Upper lobe of left lung (tissue), 6 donors: Measurements from ENCODE around the gene KCNJ5. TPM values are rescaled to one million over a fixed set of nuclear protein-coding genes. Genes with fewer than 3 reads are reported as not detected.

Source experiments
- ATAC-seq, 2 donors: fragments of 200-7000 bp; cut with Tn5 transposase; one replicate each; pipeline ENCODE4 v1.9.1; 2022; ENCODE audit warnings: mild to moderate bottlenecking in 2 of 2, moderate library complexity in 2 of 2; ENCODE audit not compliant: low FRiP score in 2 of 2
- DNase-seq, 2 donors: peaks; one replicate each; pipeline ENCODE4 v3.0.0-alpha.2; 2019 to 2020
- H3K27ac ChIP-seq, 4 donors: fragments of 200-600 bp; sonication (generic); one replicate each; pipeline ENCODE4 v1.5.1; 2016 to 2019
- H3K27me3 ChIP-seq, 4 donors: fragments of 200-600 bp; sonication (generic); one replicate each; pipeline ENCODE4 v1.5.1; 2017 to 2019
- H3K36me3 ChIP-seq, 4 donors: fragments of 200-600 bp; sonication (generic); one replicate each; pipeline ENCODE4 v1.5.1; 2016 to 2019
- H3K4me1 ChIP-seq, 4 donors: fragments of 200-600 bp; sonication (generic); one replicate each; pipeline ENCODE4 v1.5.1; 2018 to 2019
- H3K4me3 ChIP-seq, 4 donors: fragments of 200-600 bp; sonication (generic); one replicate each; pipeline ENCODE4 v1.5.1; 2017 to 2019; ENCODE audit warnings: mild to moderate bottlenecking in 2 of 4, moderate library complexity in 1 of 4
- H3K9me3 ChIP-seq, 4 donors: fragments of 200-600 bp; sonication (generic); one replicate each; pipeline ENCODE4 v1.5.1; 2018 to 2019
- EP300 ChIP-seq, 4 donors: sonication (generic); formaldehyde crosslinking; IDR thresholded peaks; one replicate each; pipeline ENCODE4 v1.5.1; 2017; ENCODE audit warnings: antibody characterized with exemption in 4 of 4, control low read depth in 2 of 4
- POLR2A ChIP-seq, 4 donors: fragments of 450-650 bp; IDR thresholded peaks; one replicate each; pipeline ENCODE4 v1.5.1; 2016 to 2017; ENCODE audit warnings: antibody characterized with exemption in 4 of 4, mild to moderate bottlenecking in 2 of 4
- POLR2AphosphoS5 ChIP-seq, 2 donors: sonication (generic); formaldehyde crosslinking; IDR thresholded peaks; one replicate each; pipeline ENCODE4 v1.5.1; 2017; ENCODE audit warnings: antibody characterized with exemption in 2 of 2
- WGBS, 2 donors: methylation state at CpG; one replicate each; pipeline ENCODE4 v1.1.5; 2017 to 2018; 5-methylcytosine and 5-hydroxymethylcytosine counted together
- total RNA-seq, 6 donors: library from RNA; depleted of rRNA in 4 of 6; stranded (reverse); fragments of >200 nt in 4 of 6; gene quantifications; one replicate each; pipeline versions ENCODE4 v1.1.0 to v1.2.1, GENCODE V29; 2016 to 2021
- TF ChIP-seq, protein P1 (sequence below), 6 experiments: fragments of 450-650 bp in 4 of 6; fragments of 200-600 bp in 2 of 6; sonication (generic) in 2 of 6; IDR thresholded peaks; one replicate each; pipeline ENCODE4 v1.5.1; 2016 to 2019; ENCODE audit warnings: antibody characterized with exemption in 6 of 6
- donor health status: DM: no; HTN: no; CAD: no; lungs with moderate emphysema.
- donor health status: DM: no; HTN: yes; CAD: no; lungs with severe emphysema.

Gene KCNJ5
- total RNA-seq, 6 donors from 2014 or later: 1.5 to 7.5 (median 4.9) TPM

DNA sequence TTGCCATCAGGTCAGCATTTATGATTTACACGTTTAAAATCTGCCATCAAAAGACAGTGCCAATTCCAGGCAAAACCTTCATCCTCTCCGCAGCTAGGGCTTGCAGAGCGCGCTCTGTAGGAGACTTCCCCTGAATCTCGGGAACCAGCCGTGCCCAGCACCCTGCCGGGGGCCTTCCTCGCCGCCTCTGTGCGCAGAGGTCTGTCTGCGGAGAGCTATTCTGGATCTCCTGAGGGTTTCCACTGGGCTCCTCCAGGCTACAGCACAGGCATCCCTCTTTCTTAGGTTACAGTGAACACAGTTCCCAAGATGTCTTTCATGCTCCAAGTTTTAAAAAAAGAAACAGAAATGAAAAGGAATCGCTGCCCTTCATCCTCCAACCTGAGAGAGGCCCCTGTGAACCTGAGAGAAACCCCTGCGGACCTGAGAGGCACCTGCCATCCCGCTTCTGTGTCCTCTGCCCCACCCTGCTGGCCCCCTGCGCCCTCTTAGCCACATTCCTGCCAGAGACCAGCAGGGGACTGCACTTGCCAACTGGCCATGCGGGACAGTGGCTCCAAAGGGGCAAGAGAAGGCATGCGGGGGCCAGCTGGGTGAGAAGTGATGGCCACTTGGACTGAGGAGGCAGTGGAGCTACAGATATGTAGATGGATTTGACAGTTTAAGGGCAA lies 35.4 kb downstream of the KCNJ5 start:
- ATAC-seq (no peak), DNase-seq (no peak)
- Histone ChIP-seq H3K27me3 (no peaks in the 10 kb centered on the region), H3K36me3 (no peaks in the 10 kb centered on the region), H3K9me3 (no peaks in the 10 kb centered on the region), H3K4me3 (no peak overlapping the region), H3K27ac (no peak overlapping the region), H3K4me1 (no peaks in the 10 kb centered on the region)
- WGBS, 2 donors: 81 to 87% methylated on average over 13 to 17 of the region's 17 CpGs
- no peak for TF ChIP-seq POLR2AphosphoS5 (IDR thresholded peaks at IDR 0.05)
- TF ChIP-seq, protein P1, sequence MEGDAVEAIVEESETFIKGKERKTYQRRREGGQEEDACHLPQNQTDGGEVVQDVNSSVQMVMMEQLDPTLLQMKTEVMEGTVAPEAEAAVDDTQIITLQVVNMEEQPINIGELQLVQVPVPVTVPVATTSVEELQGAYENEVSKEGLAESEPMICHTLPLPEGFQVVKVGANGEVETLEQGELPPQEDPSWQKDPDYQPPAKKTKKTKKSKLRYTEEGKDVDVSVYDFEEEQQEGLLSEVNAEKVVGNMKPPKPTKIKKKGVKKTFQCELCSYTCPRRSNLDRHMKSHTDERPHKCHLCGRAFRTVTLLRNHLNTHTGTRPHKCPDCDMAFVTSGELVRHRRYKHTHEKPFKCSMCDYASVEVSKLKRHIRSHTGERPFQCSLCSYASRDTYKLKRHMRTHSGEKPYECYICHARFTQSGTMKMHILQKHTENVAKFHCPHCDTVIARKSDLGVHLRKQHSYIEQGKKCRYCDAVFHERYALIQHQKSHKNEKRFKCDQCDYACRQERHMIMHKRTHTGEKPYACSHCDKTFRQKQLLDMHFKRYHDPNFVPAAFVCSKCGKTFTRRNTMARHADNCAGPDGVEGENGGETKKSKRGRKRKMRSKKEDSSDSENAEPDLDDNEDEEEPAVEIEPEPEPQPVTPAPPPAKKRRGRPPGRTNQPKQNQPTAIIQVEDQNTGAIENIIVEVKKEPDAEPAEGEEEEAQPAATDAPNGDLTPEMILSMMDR (IDR thresholded peaks at IDR 0.05): no peak
- TF ChIP-seq POLR2A (IDR thresholded peaks at IDR 0.05): no peak
- TF ChIP-seq EP300 (IDR thresholded peaks at IDR 0.05): no peak

DNA sequence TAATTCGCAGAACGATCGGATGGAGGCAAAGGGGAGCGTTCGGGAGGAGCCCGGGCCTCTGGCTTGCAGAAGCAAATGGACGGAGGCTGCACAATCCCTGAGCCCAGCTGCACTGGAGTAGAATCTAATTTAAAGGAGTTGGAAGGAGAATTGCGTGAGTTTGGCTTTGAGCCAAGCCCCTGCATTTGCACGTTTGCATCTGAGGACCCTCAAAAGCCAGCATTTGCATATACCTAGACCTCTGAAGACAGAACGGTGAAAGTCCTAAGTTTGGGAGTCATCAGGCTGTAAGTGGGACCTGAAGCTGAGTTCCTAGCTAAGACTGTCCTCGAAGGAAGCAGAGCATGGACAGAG lies 35.9 kb downstream of the KCNJ5 start:
- no peak for ATAC-seq
- WGBS, 2 donors: 76 to 83% methylated on average over 11 of the region's 11 CpGs
- no peaks in the 10 kb centered on the region for H3K9me3 ChIP-seq
- no peak for DNase-seq
- no peaks in the 10 kb centered on the region for H3K36me3 ChIP-seq
- no peak overlapping the region for H3K27ac ChIP-seq
- no peak overlapping the region for H3K4me3 ChIP-seq
- TF ChIP-seq POLR2AphosphoS5 (IDR thresholded peaks at IDR 0.05) (no peak), EP300 (IDR thresholded peaks at IDR 0.05) (no peak), POLR2A (IDR thresholded peaks at IDR 0.05) (no peak)
- TF ChIP-seq, protein P1 (IDR thresholded peaks at IDR 0.05): no peak
- no peaks in the 10 kb centered on the region for H3K27me3 ChIP-seq
- H3K4me1 ChIP-seq: no peaks in the 10 kb centered on the region

DNA sequence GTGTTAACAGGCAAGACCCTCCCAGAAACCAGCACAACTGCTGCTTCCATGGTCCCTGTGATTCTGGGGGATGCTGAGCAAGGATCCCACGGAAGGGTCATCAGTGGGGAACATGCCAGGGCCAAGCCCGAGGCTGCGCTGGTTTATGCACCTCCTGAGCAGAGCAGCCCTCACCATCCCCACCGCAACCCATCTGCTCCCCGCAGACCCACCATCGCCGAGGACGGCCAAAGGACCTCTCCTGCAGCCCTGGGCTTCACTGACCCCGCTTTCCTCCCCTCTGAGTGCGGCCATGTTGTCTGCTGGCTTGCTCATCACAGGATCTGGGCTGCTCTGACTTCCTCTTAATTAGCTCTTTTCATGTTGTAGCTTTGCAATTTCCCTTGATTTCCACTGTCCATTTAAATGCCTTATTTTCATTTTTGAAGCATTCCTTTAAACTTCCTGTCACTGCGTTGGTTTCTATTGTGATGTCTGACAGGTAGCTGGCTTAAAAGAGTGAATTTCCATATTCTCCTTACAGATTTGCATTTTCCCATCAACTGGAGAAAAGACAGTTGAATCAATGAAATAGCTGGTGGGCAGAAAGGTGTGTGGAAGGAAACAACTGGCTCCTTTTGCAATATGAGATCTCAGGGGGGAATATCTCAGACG lies 36.7 kb downstream of the KCNJ5 start:
- TF ChIP-seq, protein P1 (IDR thresholded peaks at IDR 0.05): no peak
- TF ChIP-seq EP300 (IDR thresholded peaks at IDR 0.05): no peak
- no peak for TF ChIP-seq POLR2AphosphoS5 (IDR thresholded peaks at IDR 0.05)
- TF ChIP-seq POLR2A (IDR thresholded peaks at IDR 0.05): no peak
- ATAC-seq: no peak
- Histone ChIP-seq H3K27ac (no peak overlapping the region), H3K36me3 (no peaks in the 10 kb centered on the region), H3K9me3 (no peaks in the 10 kb centered on the region), H3K4me3 (no peak overlapping the region), H3K27me3 (no peaks in the 10 kb centered on the region), H3K4me1 (no peaks in the 10 kb centered on the region)
- no peak for DNase-seq
- 72 to 82% methylated on average over 7 to 12 of the region's 12 CpGs for WGBS, 2 donors

DNA sequence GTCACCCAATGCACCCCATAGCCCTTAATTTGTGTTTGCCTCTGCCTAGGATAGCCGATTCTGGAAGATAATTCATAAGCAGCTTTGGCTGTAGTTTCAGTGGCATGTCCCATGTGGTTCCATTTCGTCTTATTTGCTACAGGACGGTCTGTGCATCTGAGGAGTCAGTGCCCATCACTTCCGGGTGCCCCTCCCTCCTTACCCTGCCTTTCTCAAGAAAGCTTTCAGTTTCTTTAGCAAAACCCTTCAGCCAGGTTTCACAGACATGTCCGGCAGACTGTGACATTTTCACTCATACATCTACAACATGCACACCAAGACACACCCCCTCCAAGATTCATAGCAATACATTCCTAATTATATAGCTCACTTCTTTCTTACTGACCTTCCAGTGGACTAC lies 37.2 kb downstream of the KCNJ5 start:
- Histone ChIP-seq H3K9me3 (no peaks in the 10 kb centered on the region), H3K4me1 (no peaks in the 10 kb centered on the region), H3K36me3 (no peaks in the 10 kb centered on the region), H3K4me3 (no peak overlapping the region), H3K27me3 (no peaks in the 10 kb centered on the region), H3K27ac (no peak overlapping the region)
- WGBS, 2 donors: 45 to 53% methylated on average over 5 of the region's 5 CpGs
- ATAC-seq (no peak), DNase-seq (no peak)
- TF ChIP-seq, protein P1 (IDR thresholded peaks at IDR 0.05): no peak
- no peak for TF ChIP-seq POLR2AphosphoS5 (IDR thresholded peaks at IDR 0.05)
- no peak for TF ChIP-seq POLR2A (IDR thresholded peaks at IDR 0.05)
- TF ChIP-seq EP300 (IDR thresholded peaks at IDR 0.05): no peak

DNA sequence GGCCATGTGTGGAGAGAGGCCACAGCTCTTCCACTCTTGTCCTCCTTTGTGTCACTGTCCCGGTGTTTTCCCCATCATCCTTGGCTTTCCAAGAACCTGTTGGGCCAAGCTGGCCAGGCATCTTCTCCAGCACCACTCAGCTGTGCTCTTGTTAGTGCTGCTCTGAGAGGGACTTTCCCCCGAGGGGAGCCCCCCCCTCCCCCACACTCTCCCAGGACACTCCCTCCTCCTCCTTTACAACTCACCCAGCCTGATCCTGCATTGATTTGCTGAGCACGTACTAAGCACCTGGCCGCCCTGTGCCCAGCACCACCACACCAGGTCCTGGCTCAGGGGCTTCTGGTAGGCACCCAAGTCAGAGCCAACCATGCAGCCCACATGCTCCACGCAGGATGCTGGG lies 38.3 kb downstream of the KCNJ5 start:
- TF ChIP-seq EP300 (IDR thresholded peaks at IDR 0.05) (no peak), POLR2AphosphoS5 (IDR thresholded peaks at IDR 0.05) (no peak), POLR2A (IDR thresholded peaks at IDR 0.05) (no peak)
- TF ChIP-seq, protein P1 (IDR thresholded peaks at IDR 0.05): no peak
- Histone ChIP-seq H3K27me3 (no peaks in the 10 kb centered on the region), H3K27ac (no peak overlapping the region), H3K36me3 (no peaks in the 10 kb centered on the region), H3K4me1 (no peaks in the 10 kb centered on the region), H3K9me3 (no peaks in the 10 kb centered on the region), H3K4me3 (no peak overlapping the region)
- DNase-seq (no peak), ATAC-seq (no peak)
- WGBS, 2 donors: 72 to 80% methylated on average over 5 of the region's 5 CpGs
